ENCODE measurements around the gene ILKAP. TPM values are rescaled to one million over a fixed set of nuclear protein-coding genes. Genes with fewer than 3 reads are reported as not detected.

ILKAP gene
- total and polyA plus RNA-seq, 2 of the 4 experiments (the other 2 are of a cell fraction), result 13.3 to 44.2 TPM

- 79% methylated on average over 11 of the region's 30 CpGs; no CpG with 5 or more reads in 1 of the 2 experiments for WGBS, 2 experiments (ENCODE audit: extremely low coverage in 2 of 2, insufficient read length in 1 of 2)
- no peak overlapping the region for H3K9ac ChIP-seq (ENCODE audit: low read depth, low read length)
- peaks cover 6% of the 10 kb centered on the region for H3K4me1 ChIP-seq (ENCODE audit: control insufficient read depth, insufficient read depth, low read length)
- no peak overlapping the region for H2AK5ac ChIP-seq (ENCODE audit: low read depth, low read length)
- no peak overlapping the region for H3K18ac ChIP-seq (ENCODE audit: low read depth, low read length)
- H3K9me3 ChIP-seq (ENCODE audit: control insufficient read depth, insufficient read depth, low read length), result no peaks in the 10 kb centered on the region
- no peak overlapping the region for H2AFZ ChIP-seq (replicated peaks; ENCODE audit: low read length, poor library complexity)
- no peak overlapping the region for H2AK9ac ChIP-seq (replicated peaks; ENCODE audit: low read depth, low read length, poor library complexity)
- no peak overlapping the region for H4K5ac ChIP-seq (ENCODE audit: low read depth, low read length)
- TF ChIP-seq RAD21 (IDR thresholded peaks at IDR 0.05; ENCODE audit: low read length) (no peak), RCOR1 (IDR thresholded peaks at IDR 0.05; ENCODE audit: insufficient replicate concordance, low read length) (no peak), POLR2A (IDR thresholded peaks at IDR 0.05; ENCODE audit: low read depth, low read length) (no peak), NFE2L2 (IDR thresholded peaks at IDR 0.05; ENCODE audit: low read depth, low read length) (no peak), FOS (IDR thresholded peaks at IDR 0.05; ENCODE audit: low read depth, low read length) (no peak), CHD1 (IDR thresholded peaks at IDR 0.05; ENCODE audit: low read depth, low read length) (no peak), MAZ (IDR thresholded peaks at IDR 0.05; ENCODE audit: borderline replicate concordance, low read depth, low read length) (no peak), RFX5 (IDR thresholded peaks at IDR 0.05; ENCODE audit: low read depth, low read length) (no peak), BHLHE40 (IDR thresholded peaks at IDR 0.05; ENCODE audit: low read depth, low read length) (no peak), USF2 (IDR thresholded peaks at IDR 0.05; ENCODE audit: low read depth, low read length) (no peak), SMC3 (IDR thresholded peaks at IDR 0.05; ENCODE audit: low read depth, low read length) (no peak), ELK1 (IDR thresholded peaks at IDR 0.05; ENCODE audit: borderline replicate concordance, low read depth, low read length) (no peak), CTCF (conservative IDR thresholded peaks at IDR 0.05; ENCODE audit: low read depth, low read length) (no peak), CEBPB (IDR thresholded peaks at IDR 0.05; ENCODE audit: low read depth, low read length) (no peak), MXI1 (IDR thresholded peaks at IDR 0.05; ENCODE audit: borderline replicate concordance, low read depth, low read length) (no peak)
- no peak overlapping the region for H2BK15ac ChIP-seq (ENCODE audit: low read depth, low read length)
- no peak overlapping the region for H3K23ac ChIP-seq (ENCODE audit: low read depth, low read length)
- H3K27me3 ChIP-seq (ENCODE audit: control insufficient read depth, insufficient read depth, low read length), result no peaks in the 10 kb centered on the region
- CTCF ChIA-PET, result no interaction called here
- no peak for ATAC-seq (ENCODE audit: low read depth)
- H4K91ac ChIP-seq (ENCODE audit: insufficient read depth, low read depth, low read length), result no peak overlapping the region
- no peak overlapping the region for H3K56ac ChIP-seq (ENCODE audit: extremely low read depth, insufficient read depth, low read length)
- DNase-seq, result no peak
- POLR2A ChIA-PET (ENCODE audit: unreplicated experiment), result no interaction called here
- H3K4me2 ChIP-seq (ENCODE audit: low read depth, low read length), result no peak overlapping the region
- intact Hi-C loops (cut with micrococcal nuclease) (no loop called here), in situ Hi-C loops (cut with MboI; ENCODE audit: low sequenced_read_pairs) (no loop called here), dilution Hi-C loops (cut with HindIII; ENCODE audit: low sequenced_read_pairs, unreplicated experiment) (no loop called here)
- H3K4ac ChIP-seq (ENCODE audit: low read depth, low read length), result no peak overlapping the region
- no peaks in the 10 kb centered on the region for H3K36me3 ChIP-seq (ENCODE audit: control insufficient read depth, insufficient read depth, low read length)
- H3K14ac ChIP-seq (replicated peaks; ENCODE audit: low read depth, low read length), result no peak overlapping the region
- H2BK120ac ChIP-seq (ENCODE audit: low read depth, low read length), result no peak overlapping the region
- H4K20me1 ChIP-seq (ENCODE audit: insufficient read depth, low read length), result no peaks in the 10 kb centered on the region
- no peak overlapping the region for H4K8ac ChIP-seq (ENCODE audit: low read depth in 2 of 2, low read length in 2 of 2)
- H3K4me3 ChIP-seq (ENCODE audit: insufficient read depth, low read depth, low read length), result no peak overlapping the region
- no peaks in the 10 kb centered on the region for H3K79me1 ChIP-seq (ENCODE audit: low read depth in 1 of 2, low read length in 2 of 2)
- H3K27ac ChIP-seq (ENCODE audit: insufficient read depth, low read length), result no peak overlapping the region
- no peak overlapping the region for H2BK5ac ChIP-seq (ENCODE audit: low read depth, low read length, poor library complexity, severe bottlenecking)
- no peak overlapping the region for H2BK20ac ChIP-seq (ENCODE audit: low read depth, low read length)
- BruUV-seq (replicated peaks), result no TSS peak
- peaks cover 5% of the 10 kb centered on the region; the same call in 1 of the 2 replicates for H3K9me1 ChIP-seq (ENCODE audit: insufficient read depth, low read length)
Observed at GRCh38 chr2:238128534-238129001, 74.9 kb downstream of the ILKAP start.
